Activated CD4-positive, alpha-beta T cell treated with anti-CD3 and anti-CD28 coated beads, Interleukin-2, amount 10 ng/mL, durations not matched to agents 24 days and 14 days (primary cell): ENCODE results near the gene UTP4. TPM values are rescaled to one million over a fixed set of nuclear protein-coding genes. Genes with fewer than 3 reads are reported as not detected.
"Not testable (repeated sequence)": the region's sequence is repeated elsewhere in the genome, so short reads cannot be mapped to it uniquely, and the experiment has no call there.

Source experiments
- DNase-seq: peaks from one replicate; pipeline ENCODE4 v3.0.0; 2022
- H3K27ac Mint-ChIP-seq: one replicate; pipeline ENCODE4 v1.8.0; 2022; ENCODE audit warnings: mild to moderate bottlenecking, mixed read lengths
- H3K27me3 Mint-ChIP-seq: one replicate; pipeline ENCODE4 v1.8.0; 2022; ENCODE audit warnings: mixed read lengths
- H3K36me3 Mint-ChIP-seq: one replicate; pipeline ENCODE4 v1.8.0; 2022; ENCODE audit warnings: low read depth, mild to moderate bottlenecking, mixed read lengths
- H3K4me1 Mint-ChIP-seq: one replicate; pipeline ENCODE4 v1.8.0; 2021; ENCODE audit warnings: mixed read lengths
- H3K4me3 Mint-ChIP-seq: one replicate; pipeline ENCODE4 v1.8.0; 2022; ENCODE audit warnings: mild to moderate bottlenecking, moderate library complexity, mixed read lengths
- H3K9me3 Mint-ChIP-seq: one replicate; pipeline ENCODE4 v1.8.0; 2021; ENCODE audit warnings: mixed read lengths
- intact Hi-C: fragments of 100-400 bp; cut with micrococcal nuclease; formaldehyde crosslinking; loops from one replicate; pipeline ENCODE4 v1.15.1; 2023
- total RNA-seq: library from RNA; stranded (reverse); gene quantifications from 2 replicates; pipeline ENCODE4 v1.2.3, GENCODE V29; 2022

Gene UTP4
- total RNA-seq, 1 donor from 2014 or later = 126 TPM

DNA sequence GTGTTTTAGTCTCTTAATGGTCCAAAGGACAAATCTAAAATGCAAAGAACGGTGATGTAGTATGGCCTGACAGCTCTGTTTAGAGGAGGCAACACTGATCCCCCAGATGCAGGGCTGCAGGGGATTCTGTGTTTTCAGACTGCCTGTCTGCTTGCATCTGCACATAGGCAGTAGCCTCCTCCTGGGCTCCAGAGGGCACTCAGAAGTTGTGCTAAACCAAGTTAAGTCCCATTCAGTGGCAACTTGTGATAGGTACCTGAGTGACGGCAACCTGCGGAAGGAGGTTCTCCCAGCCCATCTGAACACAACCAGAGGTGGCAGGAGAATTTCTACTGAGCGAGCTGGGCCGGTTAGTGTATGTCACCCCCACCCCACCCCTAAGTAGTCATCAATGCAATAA, 17.1 kb upstream of the UTP4 start:
- H3K4me1 Mint-ChIP-seq = peaks cover 5% of the 10 kb centered on the region
- H3K4me3 Mint-ChIP-seq = no peak overlapping the region
- H3K36me3 Mint-ChIP-seq = peaks cover 22% of the 10 kb centered on the region
- no peaks in the 10 kb centered on the region for H3K9me3 Mint-ChIP-seq
- H3K27ac Mint-ChIP-seq = no peak overlapping the region
- intact Hi-C loops = loop anchor here (10.0 kb wide), 1 partner anchor 411 kb away; no protein-coding TSS in a partner anchor
- H3K27me3 Mint-ChIP-seq = no peaks in the 10 kb centered on the region
- DNase-seq = no peak

DNA sequence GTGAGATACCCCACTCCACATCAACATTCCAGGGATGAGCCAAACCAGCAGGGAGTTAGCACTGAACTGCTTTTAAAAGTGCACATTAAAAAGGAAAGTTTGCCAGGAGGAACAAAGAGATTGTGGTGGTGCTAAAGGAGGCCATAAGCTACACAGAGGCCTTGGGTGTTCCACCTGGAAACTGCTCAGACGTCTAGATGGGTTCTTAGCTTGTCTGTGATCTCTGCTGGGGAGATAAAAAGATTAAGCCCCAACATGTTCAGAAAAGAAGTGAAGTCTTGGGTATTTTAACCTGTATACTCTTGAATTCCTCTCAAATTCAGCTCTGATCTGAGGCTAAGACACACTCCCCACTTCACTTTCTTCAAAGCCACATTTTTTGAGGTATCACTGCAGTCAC, 16.6 kb upstream of the UTP4 start:
- DNase-seq = no peak
- intact Hi-C loops = loop anchor here (10.0 kb wide), 1 partner anchor 411 kb away; no protein-coding TSS in a partner anchor
- H3K36me3 Mint-ChIP-seq = peaks cover 24% of the 10 kb centered on the region
- no peak overlapping the region for H3K27ac Mint-ChIP-seq
- H3K9me3 Mint-ChIP-seq = no peaks in the 10 kb centered on the region
- peaks cover 5% of the 10 kb centered on the region for H3K4me1 Mint-ChIP-seq
- no peaks in the 10 kb centered on the region for H3K27me3 Mint-ChIP-seq
- no peak overlapping the region for H3K4me3 Mint-ChIP-seq

DNA sequence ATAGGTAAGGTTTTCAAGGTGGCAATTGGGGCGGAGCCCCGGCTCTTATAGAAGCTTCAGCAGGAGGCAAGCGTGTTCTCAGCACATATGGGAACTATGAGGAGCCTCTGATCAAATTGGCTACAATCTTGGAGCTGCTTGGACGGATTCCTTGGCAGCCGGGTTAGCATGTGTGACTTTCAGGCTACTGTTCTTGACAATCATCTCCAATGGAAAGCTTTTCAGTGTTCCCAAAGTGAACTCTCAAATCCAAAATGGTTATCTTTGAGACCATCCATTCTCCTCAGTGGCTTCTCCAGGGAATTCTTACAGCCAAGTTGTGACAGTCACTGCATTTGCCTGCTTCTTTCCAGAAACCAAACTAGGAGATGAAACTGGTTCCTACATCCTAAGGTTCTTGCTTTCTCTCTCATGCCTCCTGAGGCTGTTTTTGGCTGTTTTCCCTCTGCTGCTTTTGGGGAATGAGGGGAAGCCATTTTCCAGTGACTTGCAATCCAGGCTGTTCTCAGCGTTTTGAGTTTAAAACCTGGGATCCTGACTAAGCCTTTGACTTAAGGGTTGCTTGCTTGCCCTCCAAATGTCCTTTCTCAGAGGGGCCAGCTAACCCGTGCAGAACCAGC, 16.1 kb upstream of the UTP4 start:
- Mint-ChIP-seq H3K4me3 (no peak overlapping the region), H3K27me3 (no peaks in the 10 kb centered on the region), H3K27ac (no peak overlapping the region), H3K36me3 (peaks cover 29% of the 10 kb centered on the region), H3K4me1 (peaks cover 5% of the 10 kb centered on the region), H3K9me3 (no peaks in the 10 kb centered on the region)
- intact Hi-C loops = loop anchor here (10.0 kb wide), 1 partner anchor 412 kb away; no protein-coding TSS in a partner anchor
- DNase-seq = no peak

DNA sequence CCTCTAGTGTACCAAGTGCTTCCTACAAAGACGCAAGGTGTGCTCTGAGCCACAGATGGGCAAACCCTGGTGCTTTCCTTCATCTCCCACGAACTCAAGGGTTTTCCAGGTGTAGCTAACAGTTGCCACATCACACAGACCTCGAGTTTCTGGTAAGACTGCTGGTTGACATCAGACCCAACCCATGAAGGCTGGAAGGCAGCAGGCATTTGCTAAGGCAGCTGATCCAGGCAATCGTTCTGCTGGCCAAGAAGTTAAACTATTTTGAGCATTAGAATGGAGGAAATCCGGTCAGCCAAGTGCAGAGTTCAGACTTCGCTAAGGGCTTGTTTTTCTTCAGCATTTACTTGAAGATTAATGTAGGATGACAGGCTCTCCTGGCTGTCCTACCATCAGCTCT, 15.5 kb upstream of the UTP4 start:
- no peaks in the 10 kb centered on the region for H3K27me3 Mint-ChIP-seq
- H3K4me1 Mint-ChIP-seq = peaks cover 5% of the 10 kb centered on the region
- H3K27ac Mint-ChIP-seq = no peak overlapping the region
- intact Hi-C loops = loop anchor here (10.0 kb wide), 1 partner anchor 412 kb away; no protein-coding TSS in a partner anchor
- DNase-seq = no peak
- H3K4me3 Mint-ChIP-seq = no peak overlapping the region
- no peaks in the 10 kb centered on the region for H3K9me3 Mint-ChIP-seq
- H3K36me3 Mint-ChIP-seq = peaks cover 30% of the 10 kb centered on the region

DNA sequence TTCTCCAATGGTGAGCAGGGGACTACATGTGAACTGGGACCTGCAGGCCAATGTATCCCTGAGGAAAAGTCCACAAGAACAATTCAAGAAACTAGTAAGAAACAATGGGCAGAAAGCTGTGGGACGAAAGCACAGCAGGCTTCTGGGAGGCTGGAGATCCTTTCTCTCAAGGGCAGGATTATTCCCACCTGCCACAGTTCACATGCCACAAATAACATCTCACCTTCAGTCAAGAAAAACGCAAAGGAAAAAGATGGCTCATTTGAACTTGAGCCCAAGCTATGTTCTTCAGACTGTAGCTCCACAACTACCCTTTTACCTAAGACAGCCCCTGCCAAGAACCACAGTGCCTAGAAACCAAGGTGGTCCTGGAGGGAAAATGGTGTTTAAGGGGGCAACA, 14.0 kb upstream of the UTP4 start:
- H3K9me3 Mint-ChIP-seq = no peaks in the 10 kb centered on the region
- intact Hi-C loops = loop anchor here (10.0 kb wide), 1 partner anchor 414 kb away; no protein-coding TSS in a partner anchor

GRCh38 chr16:69118994-69119393, 13.5 kb upstream of the UTP4 start:
- no peak overlapping the region for H3K27ac Mint-ChIP-seq
- peaks cover 5% of the 10 kb centered on the region for H3K4me1 Mint-ChIP-seq
- intact Hi-C loops = loop anchor here (10.0 kb wide), 1 partner anchor 414 kb away; no protein-coding TSS in a partner anchor
- H3K27me3 Mint-ChIP-seq = no peaks in the 10 kb centered on the region
- no peaks in the 10 kb centered on the region for H3K9me3 Mint-ChIP-seq
- DNase-seq = no peak
- H3K36me3 Mint-ChIP-seq = peaks cover 31% of the 10 kb centered on the region
- H3K4me3 Mint-ChIP-seq = no peak overlapping the region

More for the DNA sequence above, 14.0 kb upstream of the UTP4 start:
- no peak for DNase-seq
- H3K36me3 Mint-ChIP-seq = peaks cover 30% of the 10 kb centered on the region
- peaks cover 5% of the 10 kb centered on the region for H3K4me1 Mint-ChIP-seq
- no peak overlapping the region for H3K4me3 Mint-ChIP-seq
- H3K27ac Mint-ChIP-seq = no peak overlapping the region
- H3K27me3 Mint-ChIP-seq = no peaks in the 10 kb centered on the region

DNA sequence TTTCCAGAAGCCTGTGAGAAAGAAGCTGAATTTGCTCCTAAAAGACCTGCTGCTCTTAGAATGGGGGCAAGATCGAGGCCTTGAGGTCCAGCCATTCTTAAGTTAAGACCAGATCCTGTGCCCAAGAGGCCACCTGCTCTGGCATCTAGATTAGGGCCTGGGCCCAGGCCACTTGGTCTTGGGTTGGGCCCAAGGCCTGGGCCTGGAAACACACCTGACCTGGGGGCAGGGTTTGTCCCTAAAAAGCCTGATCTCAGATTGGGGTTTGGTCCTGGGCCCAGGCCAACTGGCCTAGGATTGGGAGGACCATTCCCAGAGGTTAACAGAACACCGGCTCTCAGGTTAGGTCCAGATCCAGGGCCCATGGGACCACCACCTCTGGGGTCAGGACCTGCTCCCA, 12.9 kb upstream of the UTP4 start:
- Mint-ChIP-seq H3K4me3 (no peak overlapping the region), H3K9me3 (no peaks in the 10 kb centered on the region), H3K27me3 (no peaks in the 10 kb centered on the region), H3K4me1 (peaks cover 5% of the 10 kb centered on the region), H3K36me3 (peaks cover 32% of the 10 kb centered on the region), H3K27ac (no peak overlapping the region)
- no peak for DNase-seq
- intact Hi-C loops = loop anchor here (10.0 kb wide), 1 partner anchor 415 kb away; no protein-coding TSS in a partner anchor

GRCh38 chr16:69120096-69120664, 12.3 kb upstream of the UTP4 start:
- peaks cover 30% of the 10 kb centered on the region for H3K36me3 Mint-ChIP-seq
- H3K4me1 Mint-ChIP-seq = peaks cover 5% of the 10 kb centered on the region
- no peaks in the 10 kb centered on the region for H3K9me3 Mint-ChIP-seq
- H3K27ac Mint-ChIP-seq = no peak overlapping the region
- H3K27me3 Mint-ChIP-seq = no peaks in the 10 kb centered on the region
- H3K4me3 Mint-ChIP-seq = no peak overlapping the region
- no peak for DNase-seq
- intact Hi-C loops = no loop called here

DNA sequence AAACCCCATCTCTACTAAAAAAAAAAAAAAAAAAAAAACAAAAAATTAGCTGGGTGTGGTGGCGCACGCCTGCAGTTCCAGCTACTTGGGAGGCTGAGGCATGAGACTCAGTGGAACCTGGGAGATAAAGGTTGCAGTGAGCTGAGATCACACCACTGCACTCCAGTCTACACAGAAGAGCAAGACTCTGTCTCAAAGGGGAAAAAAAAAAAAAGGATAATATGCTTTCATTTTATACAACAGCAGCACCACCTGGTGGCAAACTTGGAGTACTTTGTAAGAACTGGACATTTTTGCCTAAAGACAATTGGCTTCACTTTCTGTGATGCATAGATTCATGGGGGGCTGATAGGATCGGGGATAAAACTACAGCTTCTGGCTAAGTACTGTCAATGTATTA, 8.5 kb upstream of the UTP4 start:
- H3K27ac Mint-ChIP-seq = no peak overlapping the region
- H3K27me3 Mint-ChIP-seq = no peaks in the 10 kb centered on the region
- H3K36me3 Mint-ChIP-seq = peaks cover 27% of the 10 kb centered on the region
- intact Hi-C loops = loop anchor here (1.0 to 2.0 kb wide), 3 partner anchors 221 to 596 kb away; no protein-coding TSS in a partner anchor
- no peaks in the 10 kb centered on the region for H3K9me3 Mint-ChIP-seq
- H3K4me3 Mint-ChIP-seq = no peak overlapping the region
- peaks cover 11% of the 10 kb centered on the region for H3K4me1 Mint-ChIP-seq
- peak; percentile 90 for DNase-seq

GRCh38 chr16:69124406-69124805, 8.0 kb upstream of the UTP4 start:
- DNase-seq, H3K27me3 Mint-ChIP-seq, H3K27ac Mint-ChIP-seq, H3K4me3 Mint-ChIP-seq, H3K9me3 Mint-ChIP-seq: not testable (repeated sequence)
- H3K4me1 Mint-ChIP-seq = peaks cover 11% of the 10 kb centered on the region
- H3K36me3 Mint-ChIP-seq = peaks cover 27% of the 10 kb centered on the region
- intact Hi-C loops = loop anchor here (1.0 to 2.0 kb wide), 3 partner anchors 222 to 596 kb away; no protein-coding TSS in a partner anchor

DNA sequence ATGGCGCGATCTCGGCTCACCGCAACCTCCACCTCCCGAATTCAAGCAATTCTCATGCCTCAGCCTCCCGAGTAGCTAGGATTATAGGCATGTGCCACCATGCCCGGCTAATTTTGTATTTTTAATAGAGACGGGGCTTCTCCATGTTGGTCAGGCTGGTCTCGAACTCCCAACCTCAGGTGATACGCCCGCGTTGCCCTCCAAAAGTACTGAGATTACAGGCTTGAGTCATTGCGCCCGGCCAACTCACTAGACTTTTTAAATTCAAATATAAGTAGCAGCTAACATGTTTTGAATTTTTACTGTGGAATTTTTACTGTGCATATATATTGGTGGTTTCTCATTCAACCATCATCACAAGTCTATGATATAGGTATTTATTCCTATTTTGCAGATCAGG, 7.5 kb upstream of the UTP4 start:
- H3K9me3 Mint-ChIP-seq, H3K27me3 Mint-ChIP-seq, H3K27ac Mint-ChIP-seq, DNase-seq, H3K4me3 Mint-ChIP-seq: not testable (repeated sequence)
- H3K36me3 Mint-ChIP-seq = peaks cover 29% of the 10 kb centered on the region
- intact Hi-C loops = loop anchor here (1.0 to 2.0 kb wide), 3 partner anchors 222 to 597 kb away; no protein-coding TSS in a partner anchor
- H3K4me1 Mint-ChIP-seq = peaks cover 14% of the 10 kb centered on the region

- Mint-ChIP-seq H3K4me3 (no peak overlapping the region), H3K27ac (peak overlapping the region; percentile 16), H3K4me1 (peaks cover 21% of the 10 kb centered on the region), H3K36me3 (peaks cover 22% of the 10 kb centered on the region), H3K27me3 (no peaks in the 10 kb centered on the region), H3K9me3 (no peaks in the 10 kb centered on the region)
- DNase-seq = no peak
- intact Hi-C loops = no loop called here
Measured at GRCh38 chr16:69126221-69126620, 6.2 kb upstream of the UTP4 start.

DNA sequence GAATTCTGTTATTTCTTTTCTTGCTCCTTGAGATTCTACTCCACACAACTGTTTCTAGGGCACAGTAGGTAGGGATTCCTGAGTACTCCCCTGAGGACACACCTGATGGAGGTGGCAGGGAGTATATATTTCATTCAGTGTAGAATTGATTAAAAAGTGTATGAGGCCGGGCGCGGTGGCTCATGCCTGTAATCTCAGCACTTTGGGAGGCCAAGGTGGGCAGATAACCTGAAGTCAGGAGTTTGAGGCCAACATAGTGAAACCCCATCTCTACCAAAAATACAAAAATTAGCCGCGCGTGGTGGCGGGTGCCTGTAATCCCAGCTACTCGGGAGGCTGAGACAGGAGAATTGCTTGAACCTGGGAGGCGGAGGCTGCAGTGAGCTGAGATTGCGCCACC, 5.6 kb upstream of the UTP4 start:
- DNase-seq, H3K27ac Mint-ChIP-seq, H3K9me3 Mint-ChIP-seq, H3K4me3 Mint-ChIP-seq, H3K27me3 Mint-ChIP-seq, intact Hi-C loops: not testable (repeated sequence)
- Mint-ChIP-seq H3K36me3 (peaks cover 24% of the 10 kb centered on the region), H3K4me1 (peaks cover 27% of the 10 kb centered on the region)

DNA sequence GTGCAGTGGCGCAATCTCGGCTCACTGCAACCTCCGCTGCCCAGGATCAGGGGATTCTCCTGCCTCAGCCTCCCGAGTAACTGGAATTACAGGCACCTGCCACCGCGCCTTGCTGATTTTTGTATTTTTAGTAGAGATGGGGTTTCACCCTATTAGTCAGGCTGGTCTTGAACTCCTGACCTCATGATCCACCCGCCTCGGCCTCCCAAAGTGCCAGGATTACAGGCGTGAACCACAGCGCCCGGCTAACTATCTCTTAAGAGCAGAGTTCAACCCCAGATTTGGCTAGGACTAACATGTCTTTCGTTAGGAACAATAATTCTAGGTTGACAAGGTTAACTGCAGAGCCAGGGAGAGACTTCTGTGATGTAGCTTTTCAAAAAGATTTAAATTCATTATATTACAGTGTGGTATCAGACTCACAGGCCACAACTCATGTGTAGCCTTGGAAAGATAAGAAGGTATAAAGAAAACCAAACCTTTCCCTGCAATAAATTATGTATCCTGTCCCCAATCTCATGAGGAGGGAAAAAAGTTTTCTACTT, 4.4 kb upstream of the UTP4 start:
- Mint-ChIP-seq H3K4me3 (no peak overlapping the region), H3K27me3 (no peaks in the 10 kb centered on the region), H3K27ac (no peak overlapping the region), H3K9me3 (no peaks in the 10 kb centered on the region), H3K36me3 (peaks cover 30% of the 10 kb centered on the region), H3K4me1 (peaks cover 30% of the 10 kb centered on the region)
- intact Hi-C loops = no loop called here
- no peak for DNase-seq
